Left colon (tissue), 2 donors: Measurements from ENCODE around the gene KLHL8. TPM values are rescaled to one million over a fixed set of nuclear protein-coding genes. Genes with fewer than 3 reads are reported as not detected.

Source experiments
- ATAC-seq: fragments of 200-7000 bp; cut with Tn5 transposase; one replicate; pipeline ENCODE4 v1.9.1; 2020; ENCODE audit warnings: mild to moderate bottlenecking, moderate library complexity
- DNase-seq, 2 donors: peaks; one replicate each; pipeline ENCODE4 v3.0.0-alpha.2; 2020
- intact Hi-C, 2 donors: fragments of 100-400 bp; cut with DNase I in 1 of 2; cut with micrococcal nuclease in 1 of 2; formaldehyde crosslinking; loops; one replicate each; pipeline versions ENCODE4 v1.11.2 to v1.14.0; 2022; cut with DNase I, micrococcal nuclease
- long read RNA-seq: library from polyadenylated mRNA; unstranded; transcript quantifications from one replicate; pipeline ENCODE4 v2.0.0, GENCODE V29; 2021
- total RNA-seq, 2 donors: library from RNA; stranded (reverse); fragmentation: NEBNext Ultra II Directional; extraction: Animal tissue kit (Norgen Biotek cat#: 25700); gene quantifications; one replicate each; pipeline ENCODE4 v1.2.1, GENCODE V29; 2021
- donor health status: DM: no; HTN: no; CAD: no.
- donor health status: DM: yes; HTN: yes; CAD: no.

KLHL8 gene
- total RNA-seq: 10 to 100 TPM; 19.1 to 22.5 TPM
- long read RNA-seq, full-length matches to known transcripts: 9 of 20 reads
- long read RNA-seq, partial matches to known transcripts: 2 of 20 reads
- long read RNA-seq, other reads (novel, unspliced or antisense): 9 of 20 reads

- intact Hi-C loops: no loop called here
- DNase-seq (peak; percentile 85 to 86), ATAC-seq (peak; percentile 96)
Measured at GRCh38 chr4:87220094-87220822, at the start of gene KLHL8. Gene KLHL8 (minus strand): TSS chr4:87220618. CDS start chr4:87195539, 25,079 bp downstream.

DNA sequence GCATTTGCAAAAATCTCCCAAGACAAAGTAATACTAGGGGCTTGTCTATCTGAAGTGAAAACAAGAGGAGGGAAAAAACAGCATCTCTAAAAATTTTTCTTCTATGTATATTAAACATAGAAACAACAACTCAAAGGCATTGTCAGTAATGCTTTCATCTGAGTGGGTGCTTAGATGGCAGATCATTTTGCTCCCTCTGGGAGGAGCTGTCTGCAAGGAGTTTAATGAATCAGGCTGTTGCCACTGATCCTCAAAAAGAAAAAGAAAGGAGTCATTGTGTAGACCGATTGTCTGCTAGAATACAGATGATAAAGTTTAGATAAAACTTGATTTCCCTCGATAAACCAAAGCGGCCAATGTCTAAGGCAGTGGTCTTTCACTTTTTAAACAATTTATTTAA lies 49.7 kb upstream of the KLHL8 start:
- DNase-seq: no peak
- ATAC-seq: peak; percentile 86
- intact Hi-C loops: no loop called here

GRCh38 chr4:87268411-87268810 lies 48.0 kb upstream of the KLHL8 start:
- DNase-seq: no peak
- ATAC-seq: no peak
- intact Hi-C loops: no loop called here

DNA sequence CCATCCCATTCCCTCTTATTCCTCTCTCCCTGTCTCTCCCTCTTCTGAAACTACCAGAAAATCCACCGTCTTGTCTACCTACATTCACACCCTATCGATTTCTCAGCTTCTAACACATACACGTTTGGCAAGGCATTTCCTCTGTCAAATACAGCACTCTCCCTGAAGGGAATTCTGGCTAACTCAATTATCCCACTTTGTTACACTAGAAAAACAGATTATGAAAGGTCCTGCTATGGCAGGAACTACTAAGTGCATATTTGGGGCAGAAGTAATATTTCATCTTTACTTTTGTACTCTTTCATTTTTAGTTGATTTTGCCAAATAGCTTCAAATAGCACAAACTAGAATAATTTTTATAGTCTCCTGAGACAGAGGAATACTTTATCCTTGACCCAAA lies 46.6 kb upstream of the KLHL8 start:
- intact Hi-C loops: no loop called here
- DNase-seq: no peak
- no peak for ATAC-seq

DNA sequence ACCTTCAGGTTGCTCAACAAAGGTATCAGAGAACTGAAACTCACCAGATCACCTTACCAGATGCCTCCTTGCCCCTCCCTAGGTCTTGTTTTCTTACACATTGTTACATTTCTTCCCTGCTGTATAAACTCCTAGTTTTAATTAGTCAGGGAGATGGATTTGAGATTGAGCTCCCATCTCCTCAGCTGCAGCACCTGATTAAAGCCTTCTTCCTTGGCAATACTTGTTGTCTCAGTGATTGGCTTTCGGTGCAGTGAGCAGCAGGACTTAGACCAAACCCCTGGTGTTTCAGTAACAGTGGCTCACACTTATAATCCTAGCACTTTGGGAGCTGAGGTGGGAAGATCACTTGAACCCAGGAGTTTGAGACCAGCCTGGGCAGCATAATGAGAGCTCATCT lies 42.5 kb upstream of the KLHL8 start:
- intact Hi-C loops: no loop called here
- DNase-seq: no peak
- ATAC-seq: no peak

DNA sequence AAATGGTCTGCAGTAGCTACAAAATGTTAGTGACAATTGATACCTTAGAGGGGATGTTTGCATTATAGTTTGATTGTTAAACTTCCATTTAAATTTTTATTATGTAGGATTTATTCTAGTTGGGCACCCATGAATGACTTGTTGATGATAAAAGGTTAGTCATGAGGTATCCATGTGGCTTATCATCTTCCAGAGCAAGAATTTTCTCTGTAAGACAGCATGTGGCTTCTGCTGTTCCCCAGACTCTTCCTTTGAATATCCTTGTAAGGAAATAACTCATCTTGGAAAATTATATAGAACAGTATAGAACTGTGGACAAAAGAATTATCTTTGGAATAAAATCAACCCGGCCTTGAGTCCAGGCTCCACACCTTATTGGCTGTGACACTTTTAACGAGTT lies 40.1 kb upstream of the KLHL8 start:
- ATAC-seq: no peak
- DNase-seq: no peak
- intact Hi-C loops: no loop called here

GRCh38 chr4:87258677-87259076 lies 38.3 kb upstream of the KLHL8 start:
- intact Hi-C loops: no loop called here
- no peak for DNase-seq
- no peak for ATAC-seq

- DNase-seq: no peak
- no peak for ATAC-seq
Measured at GRCh38 chr4:87257523-87257922, 37.1 kb upstream of the KLHL8 start.

GRCh38 chr4:87255755-87256154 lies 35.3 kb upstream of the KLHL8 start:
- ATAC-seq (no peak), DNase-seq (no peak)
- intact Hi-C loops: no loop called here

More at GRCh38 chr4:87257523-87257922, 37.1 kb upstream of the KLHL8 start:
- intact Hi-C loops: no loop called here

GRCh38 chr4:87251106-87251505 lies 30.7 kb upstream of the KLHL8 start:
- intact Hi-C loops: no loop called here
- DNase-seq: peak in 1 of 2 donors; percentile 24
- ATAC-seq: peak; percentile 42

DNA sequence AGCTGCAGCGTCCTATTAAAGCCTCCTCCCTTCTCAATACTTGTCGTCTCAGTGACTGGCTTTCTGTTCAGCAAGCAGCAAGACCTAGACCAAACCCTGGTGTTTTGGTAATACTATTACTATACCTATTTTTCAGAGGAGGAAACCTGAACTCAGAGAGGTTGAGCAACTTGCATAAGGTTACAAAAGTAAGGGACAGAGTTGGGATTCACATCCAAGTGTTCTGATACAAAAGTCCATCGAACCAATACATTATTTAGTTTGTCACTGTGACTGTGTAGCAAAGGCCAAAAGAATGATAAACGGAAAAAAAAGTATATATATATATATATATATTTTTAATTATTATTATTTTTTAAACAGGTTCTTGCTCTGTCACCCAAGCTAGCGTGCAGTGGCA lies 29.9 kb upstream of the KLHL8 start:
- intact Hi-C loops: no loop called here
- no peak for ATAC-seq
- DNase-seq: no peak

DNA sequence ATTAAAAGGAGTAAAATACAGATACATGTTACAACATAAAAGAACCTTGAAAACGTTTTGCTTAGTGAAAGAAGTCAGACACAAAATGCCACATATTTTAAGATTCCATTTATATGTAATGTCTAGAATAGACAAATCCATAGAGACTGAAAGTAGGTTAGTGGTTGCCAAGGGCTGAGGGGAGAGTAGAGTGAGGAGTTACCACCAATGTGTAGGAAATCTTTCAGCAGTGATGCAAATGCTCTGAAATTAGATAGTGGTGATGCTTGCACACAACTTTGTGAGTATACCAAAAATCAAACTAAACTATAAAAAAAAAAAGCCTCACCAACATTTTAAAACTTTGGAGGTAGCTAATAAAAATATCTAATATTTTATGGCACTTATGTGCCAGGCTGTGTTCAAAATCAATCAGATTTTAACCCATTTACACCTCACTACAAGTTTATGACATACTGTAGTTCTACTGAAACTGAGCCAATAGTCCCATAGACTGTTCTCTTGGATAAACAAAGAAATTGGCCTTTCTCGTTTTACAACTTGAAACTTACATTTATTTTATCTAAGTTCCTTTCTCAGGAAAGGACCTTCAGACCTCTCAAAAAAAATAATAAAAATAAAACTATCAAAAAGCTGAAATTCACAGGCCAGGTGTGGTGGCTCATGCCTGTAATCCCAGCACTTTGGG lies 29.1 kb upstream of the KLHL8 start:
- intact Hi-C loops: no loop called here
- ATAC-seq: peak; percentile 84
- DNase-seq: no peak

- ATAC-seq (no peak), DNase-seq (no peak)
- intact Hi-C loops: no loop called here
Measured at GRCh38 chr4:87243426-87244053, 23.1 kb upstream of the KLHL8 start.

- intact Hi-C loops: no loop called here
- DNase-seq: no peak
- no peak for ATAC-seq
Measured at GRCh38 chr4:87241336-87241735, 20.9 kb upstream of the KLHL8 start.

GRCh38 chr4:87240341-87240740 lies 19.9 kb upstream of the KLHL8 start:
- ATAC-seq (peak; percentile 64), DNase-seq (no peak)
- intact Hi-C loops: no loop called here

DNA sequence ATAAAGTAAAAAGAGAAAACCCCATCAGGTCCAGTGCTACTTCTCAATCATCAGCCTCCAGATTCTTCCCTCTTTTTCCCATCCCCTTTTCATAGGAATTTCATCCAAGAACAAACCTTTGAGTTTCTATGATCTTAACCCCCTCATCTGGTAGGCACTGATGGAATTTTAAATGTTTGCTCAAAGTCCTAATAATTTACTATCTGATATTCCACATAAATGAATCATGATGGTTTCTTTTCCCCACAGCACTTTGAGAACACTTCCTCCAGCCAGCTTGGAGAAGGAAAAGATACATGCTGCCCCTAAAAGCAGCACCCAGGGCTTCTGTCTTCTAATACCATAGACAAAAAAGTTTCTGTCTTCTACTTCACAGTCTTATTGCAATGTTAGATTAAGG lies 19.4 kb upstream of the KLHL8 start:
- DNase-seq (no peak), ATAC-seq (no peak)
- intact Hi-C loops: loop anchor here (5.0 to 10.0 kb wide), 2 partner anchors 85 to 318 kb away; no protein-coding TSS in a partner anchor

DNA sequence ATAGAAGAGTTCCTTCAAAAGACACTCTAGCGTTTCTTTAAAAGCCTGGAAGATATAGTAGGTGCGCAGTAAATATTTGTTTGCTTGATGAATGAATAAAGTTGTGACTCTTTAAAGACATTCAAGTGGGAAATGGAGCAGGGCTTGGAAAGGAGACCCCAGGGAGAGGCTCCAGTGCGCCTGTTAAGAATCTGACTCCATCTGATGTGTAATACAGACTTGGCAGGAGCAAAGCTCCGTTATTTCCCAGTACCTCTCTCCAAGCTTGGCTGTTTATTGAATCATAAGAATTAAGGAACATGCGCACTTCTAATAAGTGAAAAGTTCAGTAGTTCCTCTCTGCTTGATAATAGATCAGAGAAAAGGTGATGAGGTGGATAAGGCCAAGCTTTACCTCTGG lies 18.8 kb upstream of the KLHL8 start:
- ATAC-seq (no peak), DNase-seq (no peak)
- intact Hi-C loops: loop anchor here (5.0 to 10.0 kb wide), 2 partner anchors 84 to 317 kb away; no protein-coding TSS in a partner anchor

GRCh38 chr4:87236861-87237260 lies 16.4 kb upstream of the KLHL8 start:
- DNase-seq: no peak
- no peak for ATAC-seq
- intact Hi-C loops: loop anchor here (5.0 to 10.0 kb wide), 2 partner anchors 82 to 315 kb away; no protein-coding TSS in a partner anchor

DNA sequence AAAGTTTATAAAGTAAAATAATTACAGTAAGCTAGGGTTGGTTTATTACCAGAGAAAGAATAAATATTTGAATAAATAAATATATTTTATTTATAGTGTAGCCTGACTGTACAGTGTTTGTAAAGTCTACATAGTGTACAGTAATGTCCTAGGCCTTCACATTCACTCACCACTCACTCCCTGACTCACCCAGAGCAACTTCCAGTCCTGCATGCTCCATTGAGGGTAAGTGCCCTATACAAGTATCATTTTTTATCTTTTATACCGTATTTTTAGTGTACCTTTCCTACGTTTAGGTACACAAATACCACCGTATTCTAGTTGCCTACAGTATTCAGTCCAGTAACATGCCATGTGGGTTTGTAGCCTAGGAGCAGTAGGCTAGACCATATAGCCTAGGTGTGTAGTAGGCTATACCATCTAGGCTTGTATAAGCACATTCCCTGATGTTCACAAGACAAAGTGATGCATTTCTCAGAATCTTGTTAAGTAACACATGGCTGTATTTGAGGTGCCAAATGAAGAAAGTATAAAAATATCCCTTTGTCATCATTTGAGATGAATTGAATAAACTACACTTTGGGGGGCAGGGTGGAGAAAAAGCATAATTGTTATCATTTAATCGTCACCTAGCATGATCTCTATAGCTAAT lies 14.7 kb upstream of the KLHL8 start:
- DNase-seq (no peak), ATAC-seq (peak; percentile 28)
- intact Hi-C loops: loop anchor here (2.0 to 10.0 kb wide), 3 partner anchors 80 to 313 kb away; no protein-coding TSS in a partner anchor
